ENCODE data around the gene VAMP4.
"Not testable (repeated sequence)": the region's sequence is repeated elsewhere in the genome, so short reads cannot be mapped to it uniquely, and the experiment has no call there.

Gene VAMP4

DNA sequence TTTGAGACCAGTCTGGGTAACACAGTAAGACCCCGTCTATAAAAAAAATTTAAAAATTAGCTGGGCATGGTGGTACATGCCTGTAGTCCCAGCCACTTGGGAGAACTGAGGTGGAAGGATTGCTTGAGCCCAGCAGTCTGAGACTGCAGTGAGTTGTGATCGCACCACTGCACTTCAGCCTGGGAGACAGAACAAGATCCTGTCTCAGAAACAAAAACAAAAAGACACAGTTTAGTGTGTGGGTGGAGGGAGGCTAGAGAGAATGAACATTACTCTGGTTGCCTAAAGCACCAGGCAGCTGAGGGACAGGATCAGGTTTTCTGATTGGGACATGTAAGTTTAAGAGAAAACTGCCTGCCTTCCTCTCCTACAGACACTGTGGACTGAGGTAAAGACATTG, 42.3 kb downstream of the VAMP4 start:
- no peak for DNase-seq (ENCODE audit: low read depth)

DNA sequence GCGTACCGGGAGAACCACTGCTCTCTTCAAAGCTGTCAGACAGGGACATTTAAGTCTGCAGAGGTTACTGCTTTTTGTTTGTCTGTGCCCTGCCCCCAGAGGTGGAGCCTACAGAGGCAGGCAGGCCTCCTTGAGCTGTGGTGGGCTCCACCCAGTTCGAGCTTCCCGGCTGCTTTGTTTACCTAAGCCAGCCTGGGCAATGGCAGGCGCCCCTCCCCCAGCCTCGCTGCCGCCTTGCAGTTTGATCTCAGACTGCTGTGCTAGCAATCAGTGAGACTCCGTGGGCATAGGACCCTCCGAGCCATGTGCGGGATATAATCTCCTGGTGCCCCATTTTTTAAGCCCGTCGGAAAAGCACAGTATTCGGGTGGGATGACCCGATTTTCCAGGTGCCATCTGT, 46.1 kb downstream of the VAMP4 start:
- not testable (repeated sequence) for DNase-seq (ENCODE audit: low read depth)

DNA sequence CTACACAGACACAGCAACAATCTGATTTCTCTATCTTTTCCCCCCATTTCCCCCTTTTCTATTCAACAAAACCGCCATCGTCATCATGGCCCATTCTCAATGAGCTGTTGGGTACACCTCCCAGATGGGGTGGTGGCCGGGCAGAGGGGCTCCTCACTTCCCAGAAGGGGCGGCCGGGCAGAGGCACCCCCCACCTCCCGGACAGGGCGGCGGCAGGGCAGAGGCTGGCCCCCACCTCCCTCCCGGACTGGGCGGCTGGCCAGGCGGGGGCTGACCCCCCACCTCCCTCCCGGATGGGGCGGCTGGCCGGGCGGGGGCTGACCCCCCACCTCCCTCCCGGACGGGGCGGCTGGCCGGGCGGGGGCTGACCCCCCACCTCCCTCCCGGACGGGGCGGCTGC, 48.3 kb downstream of the VAMP4 start:
- not testable (repeated sequence) for DNase-seq (ENCODE audit: low read depth)

DNA sequence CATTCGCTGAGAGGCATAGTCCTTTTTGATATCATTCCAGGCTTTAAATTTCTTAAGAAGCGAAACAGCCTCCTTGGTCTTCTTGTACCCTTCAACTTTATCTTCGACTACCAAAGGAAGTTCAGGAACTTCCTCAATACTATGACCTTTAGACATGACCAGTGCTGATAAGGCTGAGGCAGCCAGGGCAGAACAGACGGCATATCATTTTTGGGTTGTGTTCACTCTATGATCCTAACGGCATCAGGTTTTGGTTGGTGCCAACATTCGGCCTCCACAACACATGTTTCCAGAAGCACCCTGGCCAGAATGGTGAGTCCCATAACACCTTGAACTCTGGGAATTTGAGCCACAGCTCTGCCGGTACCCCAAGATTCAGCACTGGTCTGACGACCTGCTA, 58.0 kb downstream of the VAMP4 start:
- no peak for DNase-seq (ENCODE audit: low read depth)

DNA sequence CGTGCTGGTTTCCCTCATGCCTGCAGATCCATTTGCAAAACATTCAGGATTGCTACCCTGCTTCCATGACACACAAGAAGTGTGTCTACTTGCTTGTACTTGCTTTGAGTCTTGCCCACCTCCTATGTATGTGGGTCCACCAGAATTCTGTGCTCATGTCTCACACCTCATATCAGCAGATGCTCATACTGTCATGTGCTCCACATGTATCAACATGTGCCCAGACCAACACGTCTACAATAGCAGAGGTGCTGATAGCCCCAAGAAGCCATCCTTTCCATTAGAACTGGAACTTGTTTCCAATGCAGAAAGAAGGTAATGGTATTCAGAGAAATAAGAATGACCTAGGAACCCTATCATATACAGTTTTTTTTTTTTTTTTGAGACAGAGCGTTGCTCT, 61.5 kb downstream of the VAMP4 start:
- DNase-seq (ENCODE audit: low read depth) = no peak

DNA sequence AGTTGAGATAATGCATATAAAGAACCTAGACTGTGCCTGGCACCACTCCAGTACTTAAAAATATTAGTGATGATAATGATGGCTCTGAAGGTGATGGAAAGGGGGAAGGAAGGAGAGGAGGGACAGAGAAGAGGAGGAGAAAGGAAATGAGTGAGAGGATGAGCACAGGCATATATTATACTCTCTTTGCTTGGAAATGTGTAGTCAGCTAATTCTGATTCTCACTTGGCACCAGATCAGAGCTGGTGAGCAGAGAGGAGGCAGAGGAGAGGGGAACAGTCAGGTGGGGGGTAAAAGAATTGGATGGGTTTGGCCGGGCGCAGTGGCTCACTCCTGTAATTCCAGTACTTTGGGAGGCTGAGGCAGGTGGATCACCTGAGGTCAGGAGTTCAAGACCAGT, 65.0 kb downstream of the VAMP4 start:
- DNase-seq (ENCODE audit: low read depth) = no peak

DNA sequence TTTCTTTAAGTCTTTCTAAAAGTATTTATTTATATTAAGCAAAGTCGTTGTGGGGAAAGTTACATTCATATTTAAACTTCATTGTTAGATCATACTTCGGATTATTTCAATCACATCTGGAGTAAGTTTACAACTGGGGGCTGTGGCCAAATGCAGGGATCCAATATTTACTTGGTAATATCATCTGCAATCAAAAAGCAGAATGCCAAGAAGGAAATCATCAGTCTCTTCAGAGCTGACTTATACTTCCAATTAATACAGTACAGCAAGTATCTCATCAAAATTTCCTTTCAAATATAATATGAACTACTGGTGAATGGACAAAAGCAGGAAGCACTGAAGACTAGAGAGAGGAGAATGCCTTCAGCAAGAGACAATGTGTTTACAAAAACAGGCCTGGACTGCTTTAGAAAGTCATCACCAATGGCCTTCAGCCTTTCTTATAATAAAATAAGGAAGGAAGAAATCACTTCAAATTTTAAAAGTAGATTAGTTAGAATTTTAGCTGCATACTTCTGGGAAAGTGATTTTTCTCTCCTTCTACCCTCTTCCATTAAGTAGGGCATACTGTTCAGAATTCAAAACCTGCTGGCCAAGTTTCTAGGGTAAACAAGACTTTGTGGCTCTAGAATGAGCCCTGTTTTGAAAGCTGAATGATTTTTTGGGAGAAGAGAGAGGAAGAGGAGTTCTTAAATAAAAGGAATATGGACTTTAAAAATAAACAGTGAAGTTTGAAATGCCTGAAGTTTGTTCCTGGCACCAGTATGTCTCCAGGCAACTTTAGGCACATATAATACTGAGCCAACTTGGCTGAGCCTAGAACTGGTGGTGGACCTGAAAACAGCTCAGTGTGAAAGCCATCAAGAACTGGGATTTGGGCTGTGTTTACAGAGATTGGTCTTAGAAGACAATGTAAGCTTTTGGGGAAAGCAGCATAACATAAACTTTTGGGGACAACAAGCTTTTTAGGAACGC, 67.1 kb downstream of the VAMP4 start:
- DNase-seq (ENCODE audit: low read depth) = no peak

DNA sequence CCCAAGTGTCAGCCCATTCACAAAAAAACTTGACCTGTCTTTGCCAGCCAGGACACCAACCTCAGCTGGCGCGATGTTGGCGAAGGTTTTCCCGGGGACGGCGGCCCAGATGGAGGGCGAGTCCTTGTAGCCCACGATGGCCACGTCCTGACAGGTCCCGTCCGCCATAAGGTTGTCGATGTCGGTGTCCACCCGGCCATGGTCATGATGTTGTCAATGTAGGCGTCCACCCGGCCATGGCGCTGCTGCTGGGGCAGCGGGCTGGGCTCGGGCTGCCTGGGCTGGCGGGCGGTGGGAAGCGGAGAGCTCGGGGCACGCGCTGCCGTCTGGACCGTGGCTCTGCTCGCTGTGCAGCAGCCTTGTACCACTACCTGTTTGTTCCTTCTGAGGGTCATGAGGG, 71.1 kb downstream of the VAMP4 start:
- no peak for DNase-seq (ENCODE audit: low read depth)

DNA sequence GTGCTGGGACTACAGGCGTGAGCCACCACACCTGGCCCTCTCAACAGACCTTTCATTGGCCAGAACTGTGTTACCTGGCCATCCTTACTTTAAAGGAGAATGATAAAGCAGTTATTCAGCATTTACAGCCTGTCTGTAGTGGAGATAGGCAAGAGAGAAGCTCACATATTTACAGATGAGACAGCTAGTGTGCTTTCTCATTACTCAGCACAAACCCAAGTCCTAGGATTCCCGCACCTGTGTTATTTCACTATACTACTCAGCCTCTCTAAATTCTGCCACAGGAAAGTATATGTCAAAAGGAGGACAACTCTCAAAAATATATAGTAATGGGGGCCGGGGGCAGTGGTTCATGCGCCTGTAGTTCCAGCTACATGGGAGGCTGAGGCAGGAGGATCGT, 73.5 kb downstream of the VAMP4 start:
- no peak for DNase-seq (ENCODE audit: low read depth)

DNA sequence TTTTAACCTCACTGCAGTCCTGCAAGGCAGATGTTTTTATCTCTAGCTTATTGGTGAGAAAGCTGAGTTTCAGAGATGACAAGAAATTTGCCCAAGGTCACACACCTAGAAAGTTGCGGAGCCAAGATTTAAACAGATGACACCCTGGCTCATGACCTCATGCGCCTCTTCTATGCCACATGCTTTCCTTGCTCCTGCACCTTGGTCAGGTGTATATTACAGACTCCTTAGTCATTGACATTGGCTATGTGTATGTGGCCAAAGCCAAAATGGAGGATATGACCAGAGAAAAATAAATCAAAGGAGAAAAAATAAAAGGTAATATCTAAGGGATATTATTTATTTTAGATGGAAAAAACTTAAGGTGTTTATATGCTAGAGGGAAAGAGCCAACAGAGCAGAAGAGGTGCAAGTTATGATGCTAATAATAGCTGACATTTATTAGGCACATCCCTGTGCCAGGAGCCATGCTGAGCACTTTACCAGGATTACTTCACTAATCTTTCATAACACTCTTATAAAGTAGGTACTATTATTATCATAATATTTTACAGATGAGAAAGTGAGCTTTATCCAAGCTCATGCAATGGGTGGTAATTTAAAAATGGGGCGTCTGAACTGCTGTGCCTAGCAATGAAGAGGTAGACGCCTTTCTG, 75.6 kb downstream of the VAMP4 start:
- DNase-seq (ENCODE audit: low read depth) = no peak

DNA sequence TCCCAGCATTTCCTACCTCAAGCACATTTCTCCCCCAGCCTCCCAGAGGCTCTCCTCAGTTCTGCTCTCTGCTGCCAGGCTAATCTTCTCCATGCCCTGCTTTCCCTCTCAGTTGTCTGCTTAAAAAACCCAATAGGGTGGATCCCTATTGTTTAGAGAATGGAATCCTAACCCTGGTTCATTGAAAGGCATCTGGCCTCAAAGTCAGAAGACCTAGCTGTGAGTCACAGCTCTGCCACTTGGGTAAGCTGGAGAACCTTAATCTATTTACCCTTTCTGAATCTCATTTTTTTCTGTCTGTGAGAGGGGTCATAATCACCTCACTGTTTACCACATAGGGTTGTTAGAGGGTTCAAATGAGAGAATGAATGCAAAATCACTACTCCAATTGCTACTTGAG, 76.9 kb downstream of the VAMP4 start:
- no peak for DNase-seq (ENCODE audit: low read depth)

DNA sequence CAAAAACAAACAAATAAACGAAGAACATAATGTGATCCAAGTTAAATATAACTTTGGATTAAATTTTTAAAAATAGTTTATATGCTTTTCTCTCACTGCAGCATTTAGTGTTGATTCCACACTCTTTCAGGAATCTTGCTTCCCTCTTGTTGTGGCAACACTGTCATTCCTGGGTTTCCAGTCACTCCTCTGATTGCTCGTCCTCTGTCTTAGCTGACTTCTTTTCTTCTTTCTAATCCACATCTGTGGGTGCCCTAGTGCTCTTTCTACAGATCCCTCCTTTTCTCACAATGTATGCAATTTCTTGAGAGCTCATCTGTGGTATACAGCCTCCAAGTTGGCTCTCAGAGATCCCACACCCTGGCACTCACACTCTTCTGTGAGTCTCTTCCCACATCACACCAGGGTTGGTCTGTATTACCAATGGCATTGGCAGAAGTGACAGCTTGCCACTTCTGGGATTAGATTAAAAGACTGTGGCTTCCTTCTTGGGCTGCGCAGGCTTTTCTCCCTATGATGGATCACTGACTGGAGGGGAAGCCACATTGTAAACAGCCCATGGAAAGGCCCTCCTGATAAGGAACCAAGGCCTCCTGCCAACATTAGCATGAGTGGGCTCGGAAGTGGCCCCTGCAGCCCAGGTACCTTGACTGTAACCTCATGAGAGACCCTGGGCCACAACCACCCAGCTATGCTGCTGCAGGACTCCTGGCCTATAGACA, 77.8 kb downstream of the VAMP4 start:
- no peak for DNase-seq (ENCODE audit: low read depth)

DNA sequence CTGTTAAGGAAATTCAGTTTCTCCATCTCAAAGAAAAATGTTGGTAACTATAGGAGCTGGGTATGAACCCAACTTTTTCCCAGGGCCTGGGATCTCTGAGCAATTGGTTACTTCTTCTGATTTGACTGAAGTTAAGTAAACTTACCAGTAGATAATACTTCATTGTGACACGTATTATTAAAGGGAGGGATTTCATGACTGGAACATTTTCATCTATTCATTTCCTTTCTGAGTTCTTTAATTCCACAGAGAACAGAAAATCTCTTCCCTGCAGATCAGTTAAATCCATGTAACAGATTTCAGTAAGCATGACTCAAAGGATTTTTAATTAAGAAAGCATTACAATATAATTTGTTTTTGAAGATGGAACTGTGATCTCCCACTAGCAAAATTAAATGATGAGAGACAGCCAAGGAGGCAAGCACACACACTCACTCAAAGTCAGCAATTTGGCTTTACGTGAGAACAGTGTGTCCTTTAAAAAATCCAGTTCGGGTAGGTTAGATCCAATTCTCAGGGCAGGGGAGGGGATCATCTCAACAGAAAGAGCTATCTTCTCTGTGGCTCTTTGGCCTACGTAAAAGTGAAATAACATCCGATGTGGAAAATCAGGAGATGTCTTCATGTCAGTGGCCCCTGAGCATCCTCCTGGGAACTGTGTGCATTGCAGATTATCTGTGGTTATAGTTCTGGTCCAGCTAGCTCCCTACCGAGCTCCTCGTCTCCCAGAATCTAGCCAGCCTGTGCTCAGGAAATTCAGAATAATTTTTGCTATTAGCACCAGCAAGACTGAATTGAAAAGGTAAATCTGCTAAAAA, 78.6 kb downstream of the VAMP4 start:
- no peak for DNase-seq (ENCODE audit: low read depth)

DNA sequence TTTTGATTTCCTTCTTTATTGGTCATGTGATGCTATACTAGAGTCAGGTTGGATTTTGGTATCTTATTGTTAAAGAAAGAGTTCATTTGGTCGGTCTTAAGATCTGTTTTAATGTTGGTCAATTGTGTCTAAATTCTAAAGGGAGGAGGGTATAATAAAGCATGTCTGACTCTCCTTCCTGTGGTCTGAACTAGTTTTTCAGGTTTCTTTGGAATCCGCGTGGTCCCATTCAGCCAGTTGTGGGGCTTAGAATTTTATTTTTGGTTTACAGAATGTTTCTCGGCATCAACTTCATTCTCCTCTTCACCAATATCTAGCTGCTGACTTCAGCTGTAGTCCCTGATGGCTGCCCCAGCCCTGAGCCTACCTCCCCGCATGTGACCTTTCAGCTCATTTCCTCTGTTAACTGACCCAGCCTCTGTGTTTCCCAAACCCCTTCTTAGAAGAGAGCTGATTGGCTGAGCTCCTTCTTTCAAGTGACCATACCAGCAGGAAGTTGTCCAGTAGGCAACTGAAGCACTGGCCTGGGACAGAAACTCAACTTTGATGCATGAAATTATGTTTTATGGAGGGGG, 80.7 kb downstream of the VAMP4 start:
- DNase-seq (ENCODE audit: low read depth) = no peak

DNA sequence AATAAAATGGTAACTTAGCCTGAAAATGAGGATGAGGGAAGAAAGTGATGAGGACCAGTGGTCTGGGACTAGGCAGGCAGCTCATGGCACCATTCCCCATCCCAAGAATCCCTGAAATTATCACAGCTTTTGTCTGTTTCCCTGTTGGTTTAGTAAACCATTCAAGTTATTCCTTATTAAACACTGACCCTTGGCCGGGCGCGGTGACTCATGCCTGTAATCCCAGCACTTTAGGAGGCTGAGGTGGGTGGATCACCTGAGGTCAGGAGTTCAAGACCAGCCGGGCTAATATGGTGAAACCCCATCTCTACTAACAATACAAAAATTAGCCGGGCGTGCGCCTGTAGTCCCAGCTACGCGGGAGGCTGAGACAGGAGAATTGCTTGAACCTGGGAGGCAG, 85.7 kb downstream of the VAMP4 start:
- DNase-seq (ENCODE audit: low read depth) = not testable (repeated sequence)

DNA sequence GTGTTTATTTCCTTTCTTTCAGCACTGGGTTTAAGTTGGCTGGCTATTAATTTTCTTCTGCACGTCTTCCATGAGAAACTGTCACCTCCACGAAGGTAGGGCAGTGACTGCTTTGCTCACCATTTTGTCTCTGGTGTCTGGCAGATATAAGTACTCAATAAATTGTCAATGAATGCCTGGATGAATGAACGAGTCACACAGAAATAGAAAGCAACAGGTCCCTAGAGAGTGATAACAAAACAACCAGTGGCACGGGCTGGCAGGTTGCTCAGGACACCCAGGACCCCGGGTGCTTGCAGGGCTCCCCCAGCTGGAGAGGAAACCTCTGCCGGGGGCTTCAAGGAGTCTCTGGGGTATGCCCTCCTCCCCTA, 86.1 kb downstream of the VAMP4 start:
- no peak for DNase-seq (ENCODE audit: low read depth)

DNA sequence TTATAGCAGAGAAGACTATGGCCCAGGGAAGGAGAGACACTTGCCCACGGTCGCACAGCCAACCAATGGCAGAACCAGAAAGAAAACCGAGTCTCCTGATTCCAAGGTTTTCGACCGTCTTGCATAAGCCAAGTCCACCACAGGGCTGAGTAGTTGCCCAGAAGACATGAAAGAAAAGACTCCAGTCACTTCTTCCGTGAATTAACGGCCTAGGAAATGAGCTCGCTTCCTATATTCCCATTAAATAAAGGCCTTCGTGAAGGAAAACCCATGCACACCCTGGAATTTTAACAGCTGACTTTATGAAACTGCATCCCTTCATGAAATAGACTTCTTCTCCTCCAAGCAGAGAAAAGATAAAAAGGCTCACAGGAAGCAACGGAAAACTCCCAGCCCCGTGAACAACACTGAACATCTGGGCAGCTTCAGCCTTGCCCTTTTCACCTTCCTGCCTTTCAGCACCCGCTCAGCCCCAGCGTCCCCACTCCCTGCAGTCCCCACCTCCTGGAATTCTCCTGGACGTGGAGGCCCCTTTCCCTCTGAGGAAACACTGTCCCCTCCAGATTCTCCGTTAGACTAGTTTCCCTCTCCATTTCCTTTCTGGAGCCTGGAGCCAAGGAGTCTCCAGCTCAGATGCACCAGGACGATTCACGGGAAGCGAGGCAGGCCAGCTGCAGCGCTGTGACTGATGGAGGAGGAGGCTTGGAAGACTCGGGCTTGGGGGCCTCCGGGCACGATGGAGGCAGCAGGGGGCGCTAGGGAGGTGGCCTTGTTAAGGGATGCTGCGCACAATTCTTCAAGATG, 86.7 kb downstream of the VAMP4 start:
- peak; percentile 54 for DNase-seq (ENCODE audit: low read depth)

DNA sequence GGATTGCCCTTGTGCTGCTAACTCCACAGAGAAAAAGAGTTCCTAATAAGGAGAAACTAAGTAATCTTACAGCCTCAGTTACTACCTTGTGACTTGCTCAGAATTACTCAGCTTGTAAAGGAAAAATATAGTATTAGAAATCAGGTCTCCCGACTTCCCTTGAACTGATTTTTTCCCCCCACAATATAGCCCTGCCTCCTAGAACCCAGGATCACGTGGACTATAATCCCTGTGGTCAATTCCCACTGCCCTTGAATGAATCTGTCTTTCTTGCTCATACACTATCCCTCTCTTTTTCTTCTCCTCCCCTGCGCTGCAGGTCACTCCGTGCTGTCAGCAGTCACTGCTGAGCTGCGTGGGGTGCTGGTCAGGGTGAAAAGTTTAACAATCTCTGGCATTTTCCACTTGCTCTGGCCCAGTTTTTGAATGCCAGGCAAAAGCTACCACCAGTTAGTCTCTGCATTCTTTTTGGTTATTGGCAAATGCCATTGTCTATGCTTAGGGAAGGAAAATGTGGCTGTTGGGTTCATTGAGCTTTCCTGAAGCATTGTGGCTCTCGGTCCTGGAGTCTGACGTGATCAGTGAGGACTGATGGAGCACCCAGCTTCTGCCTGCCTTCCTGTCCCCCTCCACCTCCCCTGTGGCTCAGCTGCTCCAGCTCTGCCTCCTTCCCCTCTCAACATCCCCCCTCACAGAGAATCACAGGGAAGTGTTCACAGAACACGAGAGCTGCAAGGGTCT, 87.5 kb downstream of the VAMP4 start:
- DNase-seq (ENCODE audit: low read depth) = no peak

DNA sequence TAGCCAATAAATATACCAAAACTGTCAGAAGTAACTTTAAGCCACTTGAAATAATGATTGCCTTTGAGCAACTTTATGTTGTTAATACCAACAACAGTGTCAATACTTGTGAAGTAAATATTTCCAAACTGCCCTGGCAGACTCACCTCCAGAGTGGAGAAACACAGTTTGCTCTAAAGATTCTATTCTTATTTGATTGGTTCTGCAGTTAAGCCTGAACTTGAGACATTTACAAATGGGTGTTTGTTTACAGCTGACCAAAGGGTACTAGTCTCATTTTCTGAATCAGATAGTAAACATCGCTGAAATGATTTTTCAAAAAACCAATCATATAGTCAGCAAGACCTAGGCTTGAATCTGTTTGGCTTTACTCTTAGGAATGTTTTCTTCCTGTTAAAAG, 88.1 kb downstream of the VAMP4 start:
- DNase-seq (ENCODE audit: low read depth) = no peak

DNA sequence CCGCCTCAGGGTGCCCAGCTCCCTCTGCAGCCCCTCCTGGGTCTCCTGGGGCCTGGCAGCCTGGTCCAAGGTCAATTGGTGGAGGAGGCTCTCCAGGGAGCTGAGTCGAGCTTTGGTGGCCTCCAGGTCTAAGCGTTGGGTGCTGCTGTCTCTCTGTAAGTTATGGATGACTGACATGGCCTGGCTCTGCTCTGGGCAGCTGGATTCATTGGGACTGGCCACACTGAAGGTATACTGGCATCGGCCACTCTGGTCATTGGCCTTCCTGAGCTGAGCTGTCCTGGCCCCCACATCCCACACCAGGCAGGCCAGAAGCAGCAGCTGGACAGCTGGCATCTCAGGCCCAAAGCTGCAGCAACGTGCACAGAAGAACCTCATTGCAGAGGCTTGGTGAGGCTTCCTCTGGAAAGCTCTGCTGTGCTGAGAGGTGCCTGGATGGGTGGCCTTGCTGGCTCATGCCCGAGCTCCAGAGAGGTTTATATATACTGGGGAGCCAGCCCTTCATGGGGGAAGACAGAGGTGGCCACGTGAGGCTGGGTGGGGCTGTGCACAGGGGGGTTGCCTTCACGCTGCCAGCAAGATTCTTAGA, 89.5 kb downstream of the VAMP4 start, which contains the start of gene MYOC:
Gene MYOC (minus strand): TSS at position 455 of the 589 bp plus-strand sequence. CDS start 77 bp downstream, at position 378.
- no peak for DNase-seq (ENCODE audit: low read depth)
